Activated T-helper 17 cell treated with anti-CD3 and anti-CD28 coated beads, Interleukin-2, amount 50 U/mL, for 72 hours (primary cell): ENCODE data around the gene SLX9. TPM values are rescaled to one million over a fixed set of nuclear protein-coding genes. Genes with fewer than 3 reads are reported as not detected.
"Not testable (repeated sequence)": the region's sequence is repeated elsewhere in the genome, so short reads cannot be mapped to it uniquely, and the experiment has no call there.

Experiments
- ATAC-seq: fragments of 150-1000 bp; cut with Tn5 transposase; replicated peaks from 2 replicates; pipeline ENCODE4 v1.10.0; 2021; ENCODE audit warnings: mild to moderate bottlenecking, moderate library complexity
- H3K27ac Mint-ChIP-seq: one replicate; pipeline ENCODE4 v1.8.0; 2022; ENCODE audit warnings: mixed read lengths
- H3K27me3 Mint-ChIP-seq: one replicate; pipeline ENCODE4 v1.8.0; 2022; ENCODE audit warnings: mixed read lengths
- H3K36me3 Mint-ChIP-seq: one replicate; pipeline ENCODE4 v1.8.0; 2022; ENCODE audit warnings: low read depth, mild to moderate bottlenecking, mixed read lengths
- H3K4me1 Mint-ChIP-seq: one replicate; pipeline ENCODE4 v1.8.0; 2022; ENCODE audit warnings: mixed read lengths
- H3K4me3 Mint-ChIP-seq: one replicate; pipeline ENCODE4 v1.8.0; 2022; ENCODE audit warnings: mild to moderate bottlenecking, mixed read lengths
- H3K9me3 Mint-ChIP-seq: one replicate; pipeline ENCODE4 v1.8.0; 2022; ENCODE audit warnings: mixed read lengths
- total RNA-seq, 2 donors: library from RNA; stranded (reverse); gene quantifications; one replicate each; pipeline ENCODE4 v1.2.3, GENCODE V29; 2022

SLX9 gene
- total RNA-seq, 2 donors from 2014 or later = 28.6 to 56.7 TPM

GRCh38 chr21:44907966-44908895, 31.6 kb upstream of the SLX9 start:
- Mint-ChIP-seq H3K27ac (no peak overlapping the region), H3K9me3 (no peaks in the 10 kb centered on the region), H3K27me3 (no peaks in the 10 kb centered on the region), H3K36me3 (peaks cover 84% of the 10 kb centered on the region), H3K4me3 (peak overlapping the region; percentile 9), H3K4me1 (peaks cover 19% of the 10 kb centered on the region)
- no peak for ATAC-seq

GRCh38 chr21:44908908-44909307, 30.9 kb upstream of the SLX9 start:
- H3K36me3 Mint-ChIP-seq = peaks cover 77% of the 10 kb centered on the region
- H3K27me3 Mint-ChIP-seq = no peaks in the 10 kb centered on the region
- peak overlapping the region; percentile 9 for H3K4me3 Mint-ChIP-seq
- H3K27ac Mint-ChIP-seq = peak overlapping the region; percentile 61
- H3K9me3 Mint-ChIP-seq = no peaks in the 10 kb centered on the region
- peaks cover 20% of the 10 kb centered on the region for H3K4me1 Mint-ChIP-seq
- no peak for ATAC-seq

DNA sequence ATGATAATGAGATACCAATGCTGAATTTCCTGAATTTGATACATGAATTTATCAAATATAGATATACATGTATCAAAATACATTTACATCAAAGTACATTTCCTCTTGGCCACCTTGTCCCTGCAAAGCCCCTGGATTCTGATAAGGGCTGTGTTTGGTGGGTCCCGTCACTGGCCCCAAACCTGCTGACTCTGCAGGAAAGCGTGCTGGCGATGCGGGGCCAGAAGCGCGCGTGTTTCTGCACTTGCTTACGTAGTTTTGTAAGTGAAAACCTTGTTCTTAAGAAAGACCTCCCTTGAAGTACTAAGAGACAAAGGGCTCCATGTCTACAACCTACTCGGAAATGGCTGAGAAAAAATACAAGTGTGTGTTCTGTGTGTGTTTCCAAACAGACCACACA, 30.1 kb upstream of the SLX9 start:
- Mint-ChIP-seq H3K4me3 (peak overlapping the region; percentile 12), H3K4me1 (peaks cover 21% of the 10 kb centered on the region)

GRCh38 chr21:44910229-44911067, 29.4 kb upstream of the SLX9 start:
- peak overlapping the region; percentile 96 for H3K27ac Mint-ChIP-seq
- H3K9me3 Mint-ChIP-seq = no peaks in the 10 kb centered on the region
- peaks cover 24% of the 10 kb centered on the region for H3K4me1 Mint-ChIP-seq
- ATAC-seq = no peak
- peak overlapping the region; percentile 72 for H3K4me3 Mint-ChIP-seq
- H3K36me3 Mint-ChIP-seq = peaks cover 76% of the 10 kb centered on the region
- no peaks in the 10 kb centered on the region for H3K27me3 Mint-ChIP-seq

More for the DNA sequence above, 30.1 kb upstream of the SLX9 start:
- ATAC-seq = no peak
- Mint-ChIP-seq H3K27me3 (no peaks in the 10 kb centered on the region), H3K9me3 (no peaks in the 10 kb centered on the region), H3K36me3 (peaks cover 77% of the 10 kb centered on the region), H3K27ac (peak overlapping the region; percentile 61)

- Mint-ChIP-seq H3K9me3 (no peaks in the 10 kb centered on the region), H3K27ac (peak overlapping the region; percentile 96), H3K4me1 (peaks cover 27% of the 10 kb centered on the region), H3K36me3 (peaks cover 77% of the 10 kb centered on the region), H3K27me3 (no peaks in the 10 kb centered on the region), H3K4me3 (peak overlapping the region; percentile 72)
- no peak for ATAC-seq
Measured at GRCh38 chr21:44911068-44911383, 28.8 kb upstream of the SLX9 start.

GRCh38 chr21:44911384-44912157, 28.3 kb upstream of the SLX9 start:
- peak overlapping the region; percentile 96 for H3K27ac Mint-ChIP-seq
- H3K4me3 Mint-ChIP-seq = peak overlapping the region; percentile 72
- no peaks in the 10 kb centered on the region for H3K9me3 Mint-ChIP-seq

DNA sequence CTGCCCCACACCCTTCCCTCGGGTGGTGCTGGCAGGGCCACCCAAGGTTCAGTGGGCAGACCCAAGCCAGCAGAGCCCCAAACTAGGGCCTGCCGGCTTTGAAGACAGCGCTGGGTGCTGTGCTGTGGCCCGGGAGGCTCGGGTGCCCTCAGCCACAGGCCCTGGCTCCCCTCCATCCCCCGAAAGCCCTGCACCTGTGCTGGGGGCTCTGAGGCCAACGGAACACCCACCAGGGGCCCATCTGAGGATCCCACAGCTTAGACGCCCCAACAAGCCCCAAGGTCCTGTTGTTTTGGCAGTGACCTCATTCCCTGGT, 27.7 kb upstream of the SLX9 start:
- no peaks in the 10 kb centered on the region for H3K27me3 Mint-ChIP-seq

More at GRCh38 chr21:44911384-44912157, 28.3 kb upstream of the SLX9 start:
- ATAC-seq = peak; percentile 79
- no peaks in the 10 kb centered on the region for H3K27me3 Mint-ChIP-seq
- H3K4me1 Mint-ChIP-seq = peaks cover 27% of the 10 kb centered on the region
- H3K36me3 Mint-ChIP-seq = peaks cover 77% of the 10 kb centered on the region

DNA sequence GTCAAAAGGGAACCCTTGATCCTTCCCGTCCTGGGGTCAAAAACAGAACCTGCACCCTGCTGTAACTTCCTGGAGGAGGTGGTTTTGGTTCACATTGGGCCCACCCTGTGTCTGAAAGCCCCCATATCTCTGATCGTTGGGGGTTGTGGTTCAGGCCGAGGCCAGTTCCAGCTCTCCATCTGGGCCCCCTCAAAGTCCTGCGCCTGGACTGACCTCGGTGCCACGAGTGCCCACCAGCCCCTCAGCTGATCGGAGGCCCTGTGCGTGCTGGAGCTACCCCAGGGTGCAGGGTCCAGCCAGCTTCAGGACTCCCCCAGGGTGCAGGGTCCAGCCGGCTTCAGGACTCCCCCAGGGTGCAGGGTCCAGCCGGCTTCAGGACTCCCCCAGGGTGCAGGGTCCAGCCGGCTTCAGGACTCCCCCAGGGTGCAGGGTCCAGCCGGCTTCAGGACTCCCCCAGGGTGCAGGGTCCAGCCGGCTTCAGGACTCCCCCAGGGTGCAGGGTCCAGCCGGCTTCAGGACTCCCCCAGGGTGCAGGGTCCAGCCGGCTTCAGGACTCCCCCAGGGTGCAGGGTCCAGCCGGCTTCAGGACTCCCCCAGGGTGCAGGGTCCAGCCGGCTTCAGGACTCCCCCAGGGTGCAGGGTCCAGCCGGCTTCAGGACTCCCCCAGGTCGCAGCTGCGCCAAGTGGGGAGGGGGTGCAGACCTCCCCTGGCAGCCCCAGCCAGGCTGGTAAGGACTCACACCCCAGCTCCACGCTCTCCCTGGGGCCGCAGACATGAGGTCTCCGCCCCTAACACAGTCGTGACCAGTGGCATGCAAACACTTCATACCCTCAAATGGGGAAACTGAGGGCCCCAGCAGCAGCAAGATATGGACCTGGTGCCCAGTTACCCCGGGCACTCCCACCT, 27.1 kb upstream of the SLX9 start:
- Mint-ChIP-seq H3K27ac (peak overlapping the region; percentile 96), H3K4me1 (peaks cover 37% of the 10 kb centered on the region), H3K4me3 (peak overlapping the region; percentile 96), H3K36me3 (peaks cover 77% of the 10 kb centered on the region)
- H3K9me3 Mint-ChIP-seq, H3K27me3 Mint-ChIP-seq, ATAC-seq: not testable (repeated sequence)

More for the DNA sequence above, 27.7 kb upstream of the SLX9 start:
- no peak for ATAC-seq
- peaks cover 30% of the 10 kb centered on the region for H3K4me1 Mint-ChIP-seq
- H3K36me3 Mint-ChIP-seq = peaks cover 77% of the 10 kb centered on the region
- H3K27ac Mint-ChIP-seq = peak overlapping the region; percentile 96
- H3K4me3 Mint-ChIP-seq = peak overlapping the region; percentile 72
- H3K9me3 Mint-ChIP-seq = no peaks in the 10 kb centered on the region

GRCh38 chr21:44913425-44914175, 26.2 kb upstream of the SLX9 start:
- no peaks in the 10 kb centered on the region for H3K27me3 Mint-ChIP-seq
- peak overlapping the region; percentile 96 for H3K4me3 Mint-ChIP-seq
- peaks cover 79% of the 10 kb centered on the region for H3K36me3 Mint-ChIP-seq
- peak overlapping the region; percentile 84 for H3K27ac Mint-ChIP-seq
- H3K9me3 Mint-ChIP-seq = no peaks in the 10 kb centered on the region
- no peak for ATAC-seq
- H3K4me1 Mint-ChIP-seq = peaks cover 38% of the 10 kb centered on the region

DNA sequence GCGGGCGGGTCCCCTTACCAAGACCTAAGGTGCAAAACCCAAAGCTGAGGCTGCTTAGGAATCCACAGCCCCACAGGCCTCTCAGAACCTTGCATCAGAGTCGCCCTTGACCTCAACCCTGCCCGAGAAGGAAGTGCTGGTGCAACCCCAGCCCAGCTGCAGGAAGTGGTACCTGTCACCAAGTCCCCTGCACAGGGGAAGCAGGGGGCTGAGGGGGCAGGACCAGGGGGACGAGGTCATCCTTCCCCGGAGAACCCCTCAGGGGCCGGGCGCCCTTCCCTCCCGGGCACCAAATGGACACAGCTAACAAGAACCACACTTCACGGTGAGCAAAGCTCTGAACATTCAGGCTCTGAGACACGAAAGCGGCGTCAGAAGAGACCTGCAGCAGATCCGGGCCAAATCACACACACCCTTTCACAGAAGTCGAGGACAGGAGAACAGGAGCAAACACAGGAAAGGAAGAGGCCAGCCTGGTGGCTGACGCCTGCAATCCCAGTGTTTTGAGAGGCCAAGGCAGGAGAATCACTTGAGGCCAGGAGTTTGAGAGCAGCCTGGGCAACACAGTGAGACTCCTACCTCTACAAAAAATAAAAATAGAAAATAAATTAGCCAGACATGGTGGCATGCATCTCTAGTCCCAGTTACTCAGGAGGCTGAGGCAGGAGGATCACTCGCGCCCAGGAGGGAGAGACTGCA, 25.5 kb upstream of the SLX9 start:
- H3K4me3 Mint-ChIP-seq = peak overlapping the region; percentile 96
- H3K36me3 Mint-ChIP-seq = peaks cover 79% of the 10 kb centered on the region

GRCh38 chr21:44916965-44917364, 22.9 kb upstream of the SLX9 start:
- peaks cover 80% of the 10 kb centered on the region for H3K36me3 Mint-ChIP-seq
- peaks cover 35% of the 10 kb centered on the region for H3K4me1 Mint-ChIP-seq
- peak overlapping the region; percentile 77 for H3K27ac Mint-ChIP-seq
- no peaks in the 10 kb centered on the region for H3K27me3 Mint-ChIP-seq
- no peaks in the 10 kb centered on the region for H3K9me3 Mint-ChIP-seq
- H3K4me3 Mint-ChIP-seq = peak overlapping the region; percentile 96
- ATAC-seq = no peak

More for the DNA sequence above, 25.5 kb upstream of the SLX9 start:
- H3K4me1 Mint-ChIP-seq = peaks cover 34% of the 10 kb centered on the region
- H3K9me3 Mint-ChIP-seq = no peaks in the 10 kb centered on the region
- no peaks in the 10 kb centered on the region for H3K27me3 Mint-ChIP-seq
- peak; percentile 62 for ATAC-seq
- peak overlapping the region; percentile 84 for H3K27ac Mint-ChIP-seq

DNA sequence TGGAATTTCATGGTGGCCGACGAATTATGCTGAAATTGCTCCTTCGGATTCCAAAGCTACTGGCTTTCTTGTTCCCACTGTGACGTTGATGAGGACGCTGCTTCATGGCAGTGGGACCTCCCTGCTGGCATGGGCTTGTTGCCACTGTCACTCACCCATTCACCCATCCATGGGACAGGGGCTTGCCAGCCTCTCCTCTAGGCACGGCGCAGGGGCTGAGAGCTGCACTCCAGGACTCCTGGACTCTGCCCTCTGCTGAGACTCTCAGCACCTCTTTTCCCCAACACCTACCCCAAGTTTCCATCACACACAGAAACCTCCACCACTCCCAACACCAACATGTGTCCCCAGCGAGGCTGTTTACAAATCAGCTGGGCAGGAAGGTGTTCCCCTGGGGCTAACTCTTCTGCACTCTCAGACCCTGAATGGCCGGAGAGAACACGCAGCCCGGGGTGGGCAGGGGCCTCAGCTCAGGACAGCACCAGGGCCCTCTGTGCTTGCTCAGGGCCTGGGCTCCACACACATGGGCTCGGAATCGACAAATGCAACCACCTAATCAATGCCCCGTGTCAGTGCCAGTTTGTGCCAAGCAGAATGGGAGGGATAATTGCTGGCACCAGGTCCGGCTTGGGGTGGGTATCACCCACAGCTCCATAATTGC, 22.3 kb upstream of the SLX9 start:
- H3K4me3 Mint-ChIP-seq = peak overlapping the region; percentile 96
- ATAC-seq = no peak
- H3K9me3 Mint-ChIP-seq = no peaks in the 10 kb centered on the region
- peaks cover 81% of the 10 kb centered on the region for H3K36me3 Mint-ChIP-seq
- peaks cover 36% of the 10 kb centered on the region for H3K4me1 Mint-ChIP-seq
- H3K27ac Mint-ChIP-seq = peak overlapping the region; percentile 77
- no peaks in the 10 kb centered on the region for H3K27me3 Mint-ChIP-seq
